Common myeloid progenitor, CD34-positive (primary cell): Measurements from ENCODE around the gene PCDHA11.

Experiments used
- CTCF ChIA-PET: fragments of 350-600 bp; sonication (Branson Sonifier 250); formaldehyde crosslinking; loops from one replicate; lab custom pipeline; 2021; ENCODE audit warnings: antibody characterized with exemption; lab: Charles Lee
- POLR2A ChIA-PET: fragments of 350-600 bp; sonication (Branson Sonifier 250); formaldehyde crosslinking; loops from one replicate; lab custom pipeline; 2021; ENCODE audit warnings: antibody characterized with exemption; lab: Charles Lee
- DNase-seq, 3 donors: peaks; one replicate each; pipeline versions ENCODE4 v3.0.0 to v3.0.0-alpha.2; 2013
- H3K27ac ChIP-seq, 2 experiments: 1 replicate in 1 of 2; 2 replicates in 1 of 2; pipeline ENCODE4 v1.7.0; 2013; ENCODE audit warnings: inconsistent platforms in 2 of 2, low read length in 2 of 2, mild to moderate bottlenecking in 2 of 2, low read depth in 1 of 2, moderate library complexity in 1 of 2; ENCODE audit not compliant: severe bottlenecking in 2 of 2, insufficient read depth in 1 of 2, poor library complexity in 1 of 2
- H3K27me3 ChIP-seq, 5 experiments: replicated peaks in 2 of 5; 1 replicate in 3 of 5; 2 replicates in 2 of 5; pipeline versions ENCODE4 v1.6.1 to v1.7.0; 2013; ENCODE audit warnings: low read length in 4 of 5, mild to moderate bottlenecking in 2 of 5, moderate library complexity in 2 of 5, inconsistent platforms in 1 of 5; ENCODE audit not compliant: insufficient read depth in 5 of 5, control insufficient read depth in 4 of 5
- H3K36me3 ChIP-seq, 4 experiments: 1 replicate in 2 of 4; 2 replicates in 2 of 4; pipeline versions ENCODE4 v1.6.1 to v1.7.0; 2013; ENCODE audit warnings: low read length in 3 of 4, control low read depth in 1 of 4, mild to moderate bottlenecking in 1 of 4; ENCODE audit not compliant: control insufficient read depth in 4 of 4, insufficient read depth in 4 of 4
- H3K4me1 ChIP-seq, 4 experiments: 1 replicate in 3 of 4; 2 replicates in 1 of 4; pipeline versions ENCODE4 v1.6.1 to v1.7.1; 2013; ENCODE audit warnings: low read length in 3 of 4, mild to moderate bottlenecking in 3 of 4, control low read depth in 1 of 4, inconsistent platforms in 1 of 4, moderate library complexity in 1 of 4; ENCODE audit not compliant: control insufficient read depth in 4 of 4, insufficient read depth in 4 of 4; ENCODE audit errors: control extremely low read depth in 1 of 4
- H3K4me3 ChIP-seq, 7 experiments: 1 replicate in 4 of 7; 2 replicates in 3 of 7; pipeline versions ENCODE4 v1.5.1 to v1.7.0; 2013; ENCODE audit warnings: mild to moderate bottlenecking in 7 of 7, low read length in 6 of 7, moderate library complexity in 6 of 7, inconsistent platforms in 2 of 7, low read depth in 2 of 7, control low read depth in 1 of 7; ENCODE audit not compliant: insufficient read depth in 4 of 7, control insufficient read depth in 1 of 7; ENCODE audit errors: extremely low read depth in 1 of 7
- H3K9me3 ChIP-seq, 5 experiments: 1 replicate in 4 of 5; 2 replicates in 1 of 5; pipeline versions ENCODE4 v1.6.1 to v1.7.1; 2013; ENCODE audit warnings: low read length in 4 of 5, mild to moderate bottlenecking in 2 of 5, inconsistent platforms in 1 of 5, low read depth in 1 of 5, moderate library complexity in 1 of 5; ENCODE audit not compliant: control insufficient read depth in 4 of 5, insufficient read depth in 2 of 5; ENCODE audit errors: control extremely low read depth in 1 of 5
- WGBS: methylation state at CpG from one replicate; pipeline ENCODE4 v1.1.5; 2013; ENCODE audit not compliant: insufficient coverage; 5-methylcytosine and 5-hydroxymethylcytosine counted together

Gene PCDHA11

DNA sequence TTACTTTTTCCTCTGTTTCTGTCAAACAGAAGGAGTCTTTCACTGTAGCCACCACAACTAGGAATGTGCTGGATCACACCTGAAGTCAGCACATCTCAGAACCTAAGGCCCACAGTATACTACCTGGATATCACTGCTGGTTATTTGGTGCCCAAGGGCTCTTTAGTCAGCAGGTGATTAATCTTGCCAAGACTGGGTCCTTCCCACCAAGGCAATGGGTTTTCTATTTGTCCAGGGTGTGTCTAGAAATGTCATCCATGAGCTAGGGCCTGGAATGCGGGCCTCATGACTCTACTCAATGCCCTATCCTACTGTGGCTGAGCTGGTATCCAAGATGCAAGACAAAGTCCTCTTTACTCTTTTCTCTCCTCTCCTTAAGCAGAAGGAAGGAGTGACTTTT lies 47.6 kb downstream of the PCDHA11 start:
- Histone ChIP-seq H3K4me3 (no peak overlapping the region), H3K9me3 (peaks cover 0 to 22% (median 0%) of the 10 kb centered on the region in 5 experiments), H3K36me3 (no peaks in the 10 kb centered on the region), H3K27me3 (no peaks in the 10 kb centered on the region), H3K4me1 (no peaks in the 10 kb centered on the region), H3K27ac (no peak overlapping the region)
- ChIA-PET POLR2A (no interaction called here), CTCF (no interaction called here)
- DNase-seq, result no peak
- 100% methylated on average over 1 of the region's 1 CpG for WGBS
